Measurements from ENCODE around the gene MCUR1. TPM values are rescaled to one million over a fixed set of nuclear protein-coding genes. Genes with fewer than 3 reads are reported as not detected.

MCUR1 gene
- total and polyA plus RNA-seq, 2 experiments from 2014 or later = 16.1 to 27.6 TPM

DNA sequence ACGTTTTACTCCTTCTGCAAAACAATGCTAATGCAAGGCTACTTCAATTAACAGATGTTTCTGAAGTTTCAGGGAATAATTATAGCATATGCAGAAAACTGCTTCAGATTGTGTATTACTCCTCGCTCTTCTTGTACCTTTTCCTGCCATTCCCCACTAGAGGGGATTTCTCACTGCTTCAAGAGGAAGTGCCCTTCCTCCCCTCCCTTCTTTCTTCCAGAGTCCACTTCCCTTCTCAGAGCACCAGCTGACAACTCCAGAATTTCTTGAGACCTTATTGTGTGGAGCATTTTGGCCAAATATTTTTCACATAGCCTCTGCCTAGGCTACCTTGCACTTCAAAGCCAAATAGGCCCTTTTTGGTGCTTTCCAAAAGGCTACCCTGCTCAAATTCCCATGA lies 12.7 kb upstream of the MCUR1 start:
- Histone ChIP-seq H3K27me3 (no peaks in the 10 kb centered on the region), H3K4me3 (no peak overlapping the region), H3K79me2 (no peaks in the 10 kb centered on the region), H3K4me2 (no peak overlapping the region), H3K9me2 (replicated peaks; ENCODE audit: insufficient read depth) (no peaks in the 10 kb centered on the region), H3K27ac (no peak overlapping the region), H3K36me3 (replicated peaks; ENCODE audit: insufficient read depth, low read depth) (no peaks in the 10 kb centered on the region), H2AFZ (no peak overlapping the region), H3K4me1 (ENCODE audit: insufficient read depth) (no peaks in the 10 kb centered on the region), H4K20me1 (ENCODE audit: insufficient read depth, poor library complexity, severe bottlenecking) (no peaks in the 10 kb centered on the region), H3K9me3 (ENCODE audit: low read depth) (peaks cover 5% of the 10 kb centered on the region)
- no peak for TF ChIP-seq EZH2 (IDR thresholded peaks at IDR 0.05; ENCODE audit: borderline replicate concordance)
- no peak for TF ChIP-seq EZH2phosphoT487 (IDR thresholded peaks at IDR 0.05; ENCODE audit: low read depth, severe bottlenecking, unreplicated experiment)
- TF ChIP-seq, protein P1, sequence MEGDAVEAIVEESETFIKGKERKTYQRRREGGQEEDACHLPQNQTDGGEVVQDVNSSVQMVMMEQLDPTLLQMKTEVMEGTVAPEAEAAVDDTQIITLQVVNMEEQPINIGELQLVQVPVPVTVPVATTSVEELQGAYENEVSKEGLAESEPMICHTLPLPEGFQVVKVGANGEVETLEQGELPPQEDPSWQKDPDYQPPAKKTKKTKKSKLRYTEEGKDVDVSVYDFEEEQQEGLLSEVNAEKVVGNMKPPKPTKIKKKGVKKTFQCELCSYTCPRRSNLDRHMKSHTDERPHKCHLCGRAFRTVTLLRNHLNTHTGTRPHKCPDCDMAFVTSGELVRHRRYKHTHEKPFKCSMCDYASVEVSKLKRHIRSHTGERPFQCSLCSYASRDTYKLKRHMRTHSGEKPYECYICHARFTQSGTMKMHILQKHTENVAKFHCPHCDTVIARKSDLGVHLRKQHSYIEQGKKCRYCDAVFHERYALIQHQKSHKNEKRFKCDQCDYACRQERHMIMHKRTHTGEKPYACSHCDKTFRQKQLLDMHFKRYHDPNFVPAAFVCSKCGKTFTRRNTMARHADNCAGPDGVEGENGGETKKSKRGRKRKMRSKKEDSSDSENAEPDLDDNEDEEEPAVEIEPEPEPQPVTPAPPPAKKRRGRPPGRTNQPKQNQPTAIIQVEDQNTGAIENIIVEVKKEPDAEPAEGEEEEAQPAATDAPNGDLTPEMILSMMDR (IDR thresholded peaks at IDR 0.05; ENCODE audit: poor library complexity) = no peak
- WGBS (ENCODE audit: low lambda C conversion rate, missing lambda C conversion rate) = 81% methylated on average over 2 of the region's 2 CpGs
- DNase-seq (ENCODE audit: low spot score) = no peak

DNA sequence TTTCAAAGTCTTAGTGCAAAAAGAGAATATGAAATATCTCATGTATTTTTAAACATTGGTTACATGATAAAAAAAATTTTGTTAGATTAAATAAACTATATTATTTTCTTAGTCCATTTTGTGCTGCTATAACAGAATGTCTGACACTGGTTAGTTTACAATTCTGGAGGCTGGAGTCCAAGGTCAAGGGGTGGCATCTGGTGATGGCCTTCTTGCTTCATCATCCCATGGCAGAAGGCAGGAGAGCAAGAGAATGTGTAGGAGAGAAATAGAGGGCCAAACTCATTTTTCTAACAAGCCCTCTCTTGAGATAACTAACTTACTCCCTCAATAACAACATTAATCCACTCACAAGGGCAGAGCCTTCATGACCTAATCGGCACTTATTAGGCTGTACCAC lies 11.5 kb upstream of the MCUR1 start:
- peaks cover 5% of the 10 kb centered on the region for H3K9me3 ChIP-seq (ENCODE audit: low read depth)
- H3K36me3 ChIP-seq (replicated peaks; ENCODE audit: insufficient read depth, low read depth) = no peaks in the 10 kb centered on the region
- no peaks in the 10 kb centered on the region for H3K79me2 ChIP-seq
- 94% methylated on average over 1 of the region's 1 CpG for WGBS (ENCODE audit: low lambda C conversion rate, missing lambda C conversion rate)
- no peak for DNase-seq (ENCODE audit: low spot score)
- no peak overlapping the region for H3K4me3 ChIP-seq
- TF ChIP-seq EZH2phosphoT487 (IDR thresholded peaks at IDR 0.05; ENCODE audit: low read depth, severe bottlenecking, unreplicated experiment) (no peak), EZH2 (IDR thresholded peaks at IDR 0.05; ENCODE audit: borderline replicate concordance) (no peak)
- TF ChIP-seq, protein P1 (IDR thresholded peaks at IDR 0.05; ENCODE audit: poor library complexity) = no peak
- H3K27me3 ChIP-seq = no peaks in the 10 kb centered on the region
- no peaks in the 10 kb centered on the region for H4K20me1 ChIP-seq (ENCODE audit: insufficient read depth, poor library complexity, severe bottlenecking)
- no peak overlapping the region for H3K4me2 ChIP-seq
- no peaks in the 10 kb centered on the region for H3K9me2 ChIP-seq (replicated peaks; ENCODE audit: insufficient read depth)
- no peak overlapping the region for H3K27ac ChIP-seq
- no peaks in the 10 kb centered on the region for H3K4me1 ChIP-seq (ENCODE audit: insufficient read depth)
- no peak overlapping the region for H2AFZ ChIP-seq

- H3K4me3 ChIP-seq = no peak overlapping the region
- peaks cover 7% of the 10 kb centered on the region for H3K4me1 ChIP-seq (ENCODE audit: insufficient read depth)
- WGBS (ENCODE audit: low lambda C conversion rate, missing lambda C conversion rate) = 25% methylated on average over 2 of the region's 2 CpGs
- H3K79me2 ChIP-seq = peaks cover 1% of the 10 kb centered on the region
- no peaks in the 10 kb centered on the region for H3K9me3 ChIP-seq (ENCODE audit: low read depth)
- H3K27me3 ChIP-seq = no peaks in the 10 kb centered on the region
- no peaks in the 10 kb centered on the region for H3K9me2 ChIP-seq (replicated peaks; ENCODE audit: insufficient read depth)
- no peak overlapping the region for H3K27ac ChIP-seq
- TF ChIP-seq EZH2 (IDR thresholded peaks at IDR 0.05; ENCODE audit: borderline replicate concordance) (no peak), EZH2phosphoT487 (IDR thresholded peaks at IDR 0.05; ENCODE audit: low read depth, severe bottlenecking, unreplicated experiment) (no peak)
- TF ChIP-seq, protein P1 (IDR thresholded peaks at IDR 0.05; ENCODE audit: poor library complexity) = no peak
- H3K36me3 ChIP-seq (replicated peaks; ENCODE audit: insufficient read depth, low read depth) = no peaks in the 10 kb centered on the region
- no peak for DNase-seq (ENCODE audit: low spot score)
- H4K20me1 ChIP-seq (ENCODE audit: insufficient read depth, poor library complexity, severe bottlenecking) = no peaks in the 10 kb centered on the region
- H2AFZ ChIP-seq = no peak overlapping the region
- H3K4me2 ChIP-seq = no peak overlapping the region
These were observed 4.0 kb upstream of the MCUR1 start for GRCh38 chr6:13818341-13818740.

Data from hepatocyte (in vitro differentiated cells).